A549 treated with AZD9567 at 1 μM for 4 hours (cell line): ENCODE results near the gene ZNF358. TPM values are rescaled to one million over a fixed set of nuclear protein-coding genes. Genes with fewer than 3 reads are reported as not detected.

Experiments
- total RNA-seq: library from RNA; stranded (reverse); fragments of 200-300 nt; extraction: Qiagen RNA extraction; gene quantifications from 5 replicates; pipeline ENCODE4 v1.2.3, GENCODE V29; 2022; ENCODE audit not compliant: insufficient read depth

ZNF358 gene
- 14.5 to 23.9 TPM (median 15.7 TPM) in 5 replicates for total RNA-seq

GRCh38 chr19:7515645-7516151 is at the start of gene ZNF358:
Gene ZNF358 (plus strand): TSS chr19:7516103. CDS start chr19:7519243, 3,140 bp downstream.

GRCh38 chr19:7488736-7489353 is 27.1 kb upstream of the ZNF358 start, which contains the start of gene PEX11G:
Gene PEX11G (minus strand): TSS chr19:7489035. CDS start chr19:7489010, 25 bp downstream.

GRCh38 chr19:7522072-7522922 is 6.4 kb downstream of the ZNF358 start, which contains the start of gene MCOLN1:
Gene MCOLN1 (plus strand): TSS chr19:7522624. CDS start chr19:7522751, 127 bp downstream.

GRCh38 chr19:7535047-7535997 is 19.4 kb downstream of the ZNF358 start, which contains the start of gene PNPLA6:
Gene PNPLA6 (plus strand): TSS chr19:7535717. CDS start chr19:7535789, 72 bp downstream.

Other genes with a start within 250 kb of the ZNF358 start
- 2.0 to 2.9 TPM (median 2.8 TPM) in 5 replicates for gene INSR, start 221.7 kb upstream of the ZNF358 start, total RNA-seq
- 46.6 to 69.4 TPM (median 63.7 TPM) in 5 replicates for gene ARHGEF18, start 167.2 kb upstream of the ZNF358 start, total RNA-seq
- gene PEX11G, start 27.1 kb upstream of the ZNF358 start, total RNA-seq, result 2.2 to 3.0 TPM (median 2.3 TPM) in 5 replicates
- 12.1 to 14.0 TPM (median 12.8 TPM) in 5 replicates for gene MCOLN1, start 6.5 kb downstream of the ZNF358 start, total RNA-seq
- gene PNPLA6, start 19.6 kb downstream of the ZNF358 start, total RNA-seq, result 28.2 to 35.6 TPM (median 32.1 TPM) in 5 replicates
- 3.7 to 5.3 TPM (median 5.1 TPM) in 5 replicates for gene CAMSAP3, start 79.8 kb downstream of the ZNF358 start, total RNA-seq
- 22.4 to 28.1 TPM (median 26.4 TPM) in 5 replicates for gene XAB2, start 113.4 kb downstream of the ZNF358 start, total RNA-seq
- gene PET100, start 113.7 kb downstream of the ZNF358 start, total RNA-seq, result 51.5 to 94.9 TPM (median 56.4 TPM) in 5 replicates
- gene PCP2, start 117.6 kb downstream of the ZNF358 start, total RNA-seq, result not detected in 5 replicates
- 31.8 to 47.5 TPM (median 40.8 TPM) in 5 replicates for gene STXBP2, start 121.0 kb downstream of the ZNF358 start, total RNA-seq
- not detected in 5 replicates for gene RETN, start 152.9 kb downstream of the ZNF358 start, total RNA-seq
- not detected in 5 replicates for gene MCEMP1, start 161.0 kb downstream of the ZNF358 start, total RNA-seq
- gene TRAPPC5, start 164.7 kb downstream of the ZNF358 start, total RNA-seq, result 35.2 to 107 TPM (median 103 TPM) in 5 replicates
- not detected in 5 replicates for gene FCER2, start 186.0 kb downstream of the ZNF358 start, total RNA-seq
- not detected in 5 replicates for gene CLEC4G, start 216.0 kb downstream of the ZNF358 start, total RNA-seq
- gene CD209, start 231.4 kb downstream of the ZNF358 start, total RNA-seq, result not detected in 5 replicates
- gene CLEC4M, start 247.1 kb downstream of the ZNF358 start, total RNA-seq, result 0.07 TPM in 1 of 5 replicates, not detected in the others